Ishikawa (cell line): ENCODE data around the gene LIN28B.

Source experiments
- CEBPB ChIP-seq: IDR thresholded peaks from 2 replicates; pipeline ENCODE4 v1.6.1; 2012
- EGR1 ChIP-seq: IDR thresholded peaks from 2 replicates; pipeline ENCODE4 v1.6.1; 2012
- EP300 ChIP-seq: IDR thresholded peaks from 2 replicates; pipeline ENCODE4 v1.6.1; 2012; ENCODE audit warnings: borderline replicate concordance
- MAX ChIP-seq: IDR thresholded peaks from 2 replicates; pipeline ENCODE4 v1.6.1; 2012
- RAD21 ChIP-seq: IDR thresholded peaks from 2 replicates; pipeline ENCODE4 v1.6.1; 2012; ENCODE audit warnings: low read depth
- REST ChIP-seq: IDR thresholded peaks from 2 replicates; pipeline ENCODE4 v1.6.1; 2012; ENCODE audit warnings: low read depth, mild to moderate bottlenecking
- TAF1 ChIP-seq: IDR thresholded peaks from 2 replicates; pipeline ENCODE4 v1.6.1; 2012; ENCODE audit warnings: low read depth, mild to moderate bottlenecking
- USF1 ChIP-seq: IDR thresholded peaks from 2 replicates; pipeline ENCODE4 v1.6.1; 2012

GRCh38 chr6:105099371-105099770, 142.5 kb downstream of the LIN28B start:
- no peak for TF ChIP-seq USF1
- TF ChIP-seq TAF1: no peak
- no peak for TF ChIP-seq CEBPB
- no peak for TF ChIP-seq MAX
- no peak for TF ChIP-seq RAD21
- no peak for TF ChIP-seq EP300
- no peak for TF ChIP-seq REST
- TF ChIP-seq EGR1: no peak
